Activated B cell treated with CpG ODN at 0.5 μM for 24 hours (primary cell): ENCODE data around the gene TBC1D30. TPM values are rescaled to one million over a fixed set of nuclear protein-coding genes. Genes with fewer than 3 reads are reported as not detected.

ENCODE experiments used
- ATAC-seq: fragments of 200-7000 bp; cut with Tn5 transposase; one replicate; pipeline ENCODE4 v1.10.0; 2021; ENCODE audit warnings: low read depth, mild to moderate bottlenecking, moderate library complexity
- CTCF ChIA-PET: fragments of 350-600 bp; sonication (Branson Sonifier 250); formaldehyde crosslinking; loops from one replicate; lab custom pipeline; 2021; ENCODE audit warnings: antibody characterized with exemption; lab: Charles Lee
- POLR2A ChIA-PET: fragments of 350-600 bp; sonication (Branson Sonifier 250); formaldehyde crosslinking; loops from one replicate; lab custom pipeline; 2021; ENCODE audit warnings: antibody characterized with exemption; lab: Charles Lee
- DNase-seq: peaks from one replicate; pipeline ENCODE4 v3.0.0; 2022
- H3K27ac Mint-ChIP-seq: one replicate; pipeline ENCODE4 v1.8.0; 2020; ENCODE audit warnings: mixed read lengths
- H3K27me3 Mint-ChIP-seq: one replicate; pipeline ENCODE4 v1.8.0; 2021; ENCODE audit warnings: mixed read lengths
- H3K36me3 Mint-ChIP-seq: one replicate; pipeline ENCODE4 v1.8.0; 2021; ENCODE audit warnings: low read depth, mixed read lengths
- H3K4me1 Mint-ChIP-seq: one replicate; pipeline ENCODE4 v1.8.0; 2021; ENCODE audit warnings: mixed read lengths
- H3K4me3 Mint-ChIP-seq: one replicate; pipeline ENCODE4 v1.8.0; 2020; ENCODE audit warnings: mild to moderate bottlenecking, mixed read lengths
- H3K9me3 Mint-ChIP-seq: one replicate; pipeline ENCODE4 v1.8.0; 2020; ENCODE audit warnings: mixed read lengths
- CTCF ChIP-seq: fragments of 200-600 bp; IDR thresholded peaks from one replicate; pipeline ENCODE4 v1.8.0; 2022; ENCODE audit warnings: antibody characterized with exemption, mild to moderate bottlenecking
- intact Hi-C: fragments of 100-400 bp; cut with micrococcal nuclease; formaldehyde crosslinking; loops from one replicate; pipeline ENCODE4 v1.15.1; 2024
- total RNA-seq: library from RNA; stranded (reverse); gene quantifications from 2 replicates; pipeline ENCODE4 v1.2.3, GENCODE V29; 2022

The TBC1D30 gene
- total RNA-seq, 1 donor from 2014 or later, result 0.13 TPM

GRCh38 chr12:64825143-64826021 lies 935 bp downstream of the TBC1D30 start:
- POLR2A ChIA-PET, result interaction anchor here (0.6 kb wide), 1 partner anchor 30 kb away, joined by 4 read pairs; no protein-coding TSS in a partner anchor
- ATAC-seq (no peak), DNase-seq (no peak)
- H3K27me3 Mint-ChIP-seq, result peaks cover 39% of the 10 kb centered on the region
- CTCF ChIA-PET, result no interaction called here
- TF ChIP-seq CTCF, result no peak
- intact Hi-C loops, result no loop called here
- H3K4me3 Mint-ChIP-seq, result peak overlapping the region; percentile 73
- H3K27ac Mint-ChIP-seq, result no peak overlapping the region
- H3K9me3 Mint-ChIP-seq, result peaks cover 3% of the 10 kb centered on the region
- no peaks in the 10 kb centered on the region for H3K36me3 Mint-ChIP-seq
- peaks cover 17% of the 10 kb centered on the region for H3K4me1 Mint-ChIP-seq

GRCh38 chr12:64826234-64826633 lies 1.8 kb downstream of the TBC1D30 start:
- peak overlapping the region; percentile 17 for H3K4me3 Mint-ChIP-seq
- intact Hi-C loops, result no loop called here
- POLR2A ChIA-PET, result no interaction called here
- peaks cover 36% of the 10 kb centered on the region for H3K27me3 Mint-ChIP-seq
- H3K9me3 Mint-ChIP-seq, result peaks cover 3% of the 10 kb centered on the region
- H3K36me3 Mint-ChIP-seq, result no peaks in the 10 kb centered on the region
- CTCF ChIA-PET, result no interaction called here
- no peak for TF ChIP-seq CTCF
- no peak overlapping the region for H3K27ac Mint-ChIP-seq
- no peak for DNase-seq
- peaks cover 17% of the 10 kb centered on the region for H3K4me1 Mint-ChIP-seq
- no peak for ATAC-seq

GRCh38 chr12:64828713-64829112 lies 4.3 kb downstream of the TBC1D30 start:
- H3K9me3 Mint-ChIP-seq, result no peaks in the 10 kb centered on the region
- intact Hi-C loops, result no loop called here
- ChIA-PET POLR2A (no interaction called here), CTCF (no interaction called here)
- H3K27ac Mint-ChIP-seq, result no peak overlapping the region
- TF ChIP-seq CTCF, result no peak
- DNase-seq (no peak), ATAC-seq (no peak)
- H3K4me1 Mint-ChIP-seq, result peaks cover 17% of the 10 kb centered on the region
- H3K4me3 Mint-ChIP-seq, result no peak overlapping the region
- peaks cover 32% of the 10 kb centered on the region for H3K27me3 Mint-ChIP-seq
- H3K36me3 Mint-ChIP-seq, result no peaks in the 10 kb centered on the region

- Mint-ChIP-seq H3K4me3 (no peak overlapping the region), H3K4me1 (no peaks in the 10 kb centered on the region), H3K9me3 (no peaks in the 10 kb centered on the region), H3K27me3 (peaks cover 10% of the 10 kb centered on the region), H3K36me3 (no peaks in the 10 kb centered on the region), H3K27ac (no peak overlapping the region)
- DNase-seq, result no peak
- intact Hi-C loops, result no loop called here
- POLR2A ChIA-PET, result no interaction called here
- no peak for TF ChIP-seq CTCF
- CTCF ChIA-PET, result no interaction called here
- ATAC-seq, result no peak
These were observed 9.5 kb downstream of the TBC1D30 start for GRCh38 chr12:64833928-64834327.

DNA sequence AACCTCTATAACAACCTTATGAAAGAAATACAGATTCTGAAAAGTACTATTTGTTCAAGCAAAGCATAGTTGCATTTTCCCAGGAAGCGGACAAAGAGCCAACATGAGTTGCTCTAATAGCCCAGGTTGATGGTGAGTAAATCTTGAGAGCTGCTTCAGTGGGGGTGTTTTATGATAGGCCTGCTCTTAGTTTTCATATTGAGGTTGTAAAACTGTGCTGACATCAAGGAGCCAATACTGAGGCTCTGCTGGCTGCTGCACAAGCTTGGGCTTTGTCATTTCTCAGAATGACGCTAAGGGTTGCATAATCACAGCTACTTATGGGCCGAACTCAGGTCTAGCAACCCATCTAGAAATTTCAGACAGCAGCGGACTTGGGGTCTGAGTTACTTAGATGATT lies 11.5 kb downstream of the TBC1D30 start:
- TF ChIP-seq CTCF, result no peak
- ATAC-seq (no peak), DNase-seq (no peak)
- no peaks in the 10 kb centered on the region for H3K9me3 Mint-ChIP-seq
- no peaks in the 10 kb centered on the region for H3K4me1 Mint-ChIP-seq
- peaks cover 10% of the 10 kb centered on the region for H3K27me3 Mint-ChIP-seq
- ChIA-PET POLR2A (no interaction called here), CTCF (interaction anchor here (1.0 kb wide), 1 partner anchor 35 kb away, joined by 3 read pairs; no protein-coding TSS in a partner anchor)
- intact Hi-C loops, result no loop called here
- no peaks in the 10 kb centered on the region for H3K36me3 Mint-ChIP-seq
- H3K4me3 Mint-ChIP-seq, result no peak overlapping the region
- no peak overlapping the region for H3K27ac Mint-ChIP-seq
